NCI-H446 treated with DMSO at 0.1 percent for 48 hours (cell line): ENCODE data around the gene RUNX1.

Experiments
- DNase-seq: peaks from one replicate; lab custom pipeline; 2025; lab: John Stamatoyannopoulos, UW

Gene RUNX1

DNA sequence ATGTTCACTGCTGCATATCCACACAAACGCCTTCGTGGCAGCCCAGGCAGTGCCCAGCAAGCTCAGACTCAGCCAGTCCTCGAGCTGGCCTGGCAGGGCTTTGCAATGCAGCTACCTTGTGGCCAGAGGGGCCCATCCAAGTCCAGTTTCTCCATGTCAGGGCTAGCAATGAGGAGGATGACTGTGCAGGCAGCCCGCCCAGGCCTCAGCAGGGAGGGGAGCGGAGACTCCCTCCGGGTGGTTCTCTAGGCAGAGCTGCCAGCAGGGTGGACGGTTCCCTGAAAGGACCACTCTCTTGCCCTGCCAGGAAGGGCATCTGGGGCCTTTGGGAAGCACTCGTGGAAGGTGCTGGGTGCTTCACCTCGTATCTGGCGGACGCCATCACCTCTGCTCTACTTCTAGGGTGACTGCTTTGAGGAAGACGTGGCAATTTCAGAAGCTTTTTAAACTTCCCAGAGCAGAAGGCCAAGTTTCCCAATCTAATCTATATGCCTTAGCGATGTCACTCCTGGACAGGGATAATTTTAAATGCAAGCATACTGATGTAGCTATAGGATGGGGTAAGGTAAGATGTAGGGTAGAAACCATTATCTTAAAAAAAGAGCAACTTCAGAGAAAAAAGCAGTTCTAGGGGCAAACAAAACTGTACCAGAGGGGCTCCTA, 56.2 kb downstream of the RUNX1 start:
- no peak for DNase-seq

DNA sequence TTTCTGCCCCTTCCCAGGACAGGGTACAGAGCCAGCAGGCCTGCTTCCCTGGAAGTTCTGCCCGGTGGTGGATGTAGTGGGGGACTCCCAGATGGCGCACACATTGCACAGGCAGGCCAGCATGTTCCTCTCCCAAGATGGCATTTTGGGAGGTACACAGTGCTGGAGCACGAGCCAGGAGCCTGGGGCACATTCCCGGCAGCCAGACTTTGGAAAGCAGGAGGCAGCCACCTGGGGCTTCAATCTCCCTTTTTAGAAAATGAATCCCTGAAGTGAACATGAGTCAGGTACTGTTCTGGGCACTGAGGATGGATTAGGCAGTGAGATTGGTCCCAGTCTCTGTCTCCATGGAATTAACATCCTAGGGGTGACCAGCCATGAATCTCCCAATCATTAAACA, 56.9 kb downstream of the RUNX1 start:
- DNase-seq, result no peak

DNA sequence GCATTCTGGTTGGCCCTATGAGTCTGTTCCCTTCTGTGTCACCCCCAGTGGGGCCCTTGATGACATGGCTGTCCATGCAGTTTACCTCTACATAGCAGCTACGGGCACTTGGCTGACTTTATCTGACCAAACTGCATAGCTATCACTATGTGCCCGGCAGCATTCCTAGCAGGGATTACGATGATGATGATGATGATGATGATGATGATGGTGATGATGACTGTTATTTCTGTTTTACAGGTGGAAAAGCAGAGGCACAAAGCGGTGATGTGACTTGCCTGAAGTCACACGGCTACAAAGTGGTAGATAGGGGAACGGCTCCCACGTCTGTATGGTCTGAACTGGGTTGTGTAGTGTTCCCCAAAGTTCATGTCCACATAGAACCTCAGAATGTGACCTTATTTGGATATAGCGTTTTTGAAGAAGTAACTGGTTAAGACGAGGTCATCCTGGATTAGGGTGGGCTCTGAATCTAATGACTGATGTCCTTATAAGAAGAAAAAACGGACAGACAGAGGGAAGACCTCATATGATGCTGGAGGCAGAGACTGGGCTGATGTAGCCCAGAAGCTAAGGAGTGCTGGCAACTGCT, 57.6 kb downstream of the RUNX1 start:
- no peak for DNase-seq

DNA sequence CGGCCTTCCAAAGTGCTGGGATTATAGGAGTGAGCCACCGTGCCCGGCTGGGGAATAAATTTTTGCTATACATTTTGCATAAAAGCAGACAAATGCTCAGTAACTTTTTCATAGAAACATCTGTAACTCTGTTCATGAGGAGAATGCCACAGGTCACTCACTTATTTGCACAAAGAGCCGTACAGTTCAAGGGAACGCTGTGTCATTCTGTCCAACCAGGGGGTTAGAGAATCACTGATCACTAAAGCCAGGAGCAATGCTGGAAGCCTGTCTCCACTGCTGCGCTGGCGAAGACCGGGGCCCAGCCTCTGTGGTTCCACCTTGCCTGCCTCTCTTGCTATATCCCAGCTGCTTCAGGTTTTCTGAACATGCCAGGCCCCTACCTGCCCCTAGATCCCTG, 58.3 kb downstream of the RUNX1 start:
- no peak for DNase-seq

DNA sequence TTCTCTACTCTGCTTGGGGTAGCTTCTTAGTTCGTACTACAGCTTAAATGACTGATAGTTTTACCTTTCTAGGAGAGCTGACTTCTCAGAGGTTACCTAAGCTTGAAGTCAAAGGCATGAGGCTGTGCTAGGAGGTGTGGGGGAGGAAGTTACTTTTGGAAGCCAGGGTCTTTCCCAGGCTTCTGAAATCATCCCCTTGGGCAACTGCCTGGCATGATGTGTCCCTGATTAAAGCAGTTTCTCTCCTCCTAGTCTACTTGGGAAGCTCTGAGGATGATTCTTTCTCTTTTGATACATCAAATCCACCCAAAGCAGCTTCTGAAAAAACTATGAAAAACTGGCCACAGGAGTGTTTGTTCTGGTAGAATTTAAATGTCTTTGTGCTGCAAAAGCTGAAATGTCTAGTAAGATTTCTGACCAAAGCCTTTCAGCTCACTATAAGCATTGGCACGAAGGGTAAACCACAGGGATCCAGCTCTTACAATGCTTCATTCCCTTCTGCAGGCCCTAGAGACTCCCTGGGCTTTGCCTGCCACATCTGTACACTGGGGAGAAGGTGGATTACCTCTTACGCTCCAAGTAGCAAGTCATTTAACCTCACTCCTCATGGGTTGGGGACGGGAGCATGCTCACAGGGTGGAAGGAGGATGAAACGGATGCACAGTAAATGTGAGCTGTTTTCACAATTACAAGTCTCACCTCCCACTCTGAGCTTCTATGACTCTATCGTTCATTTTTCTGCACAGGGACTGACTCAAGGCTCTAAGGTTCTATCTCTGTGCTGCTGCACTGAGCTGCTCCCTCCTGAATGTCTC, 59.6 kb downstream of the RUNX1 start:
- no peak for DNase-seq

DNA sequence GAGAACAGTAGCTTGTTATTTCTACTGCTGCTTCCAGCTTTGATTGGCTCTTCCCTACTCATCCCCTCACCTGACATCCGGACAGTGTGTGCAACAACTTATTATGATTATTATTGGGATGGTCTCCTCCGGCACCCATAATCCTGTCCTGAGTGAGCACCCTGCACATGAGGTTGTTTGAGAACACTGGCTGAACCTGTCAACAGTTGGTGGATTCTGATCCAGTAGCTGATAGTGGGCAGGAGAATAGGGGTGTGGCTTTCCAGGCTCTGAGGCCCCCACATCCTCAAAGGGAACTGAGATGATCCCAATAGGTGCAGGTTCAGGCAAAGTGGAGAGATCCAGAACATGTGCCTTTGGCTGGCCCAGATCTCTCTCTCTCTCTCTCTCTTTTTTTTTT, 60.5 kb downstream of the RUNX1 start:
- no peak for DNase-seq

DNA sequence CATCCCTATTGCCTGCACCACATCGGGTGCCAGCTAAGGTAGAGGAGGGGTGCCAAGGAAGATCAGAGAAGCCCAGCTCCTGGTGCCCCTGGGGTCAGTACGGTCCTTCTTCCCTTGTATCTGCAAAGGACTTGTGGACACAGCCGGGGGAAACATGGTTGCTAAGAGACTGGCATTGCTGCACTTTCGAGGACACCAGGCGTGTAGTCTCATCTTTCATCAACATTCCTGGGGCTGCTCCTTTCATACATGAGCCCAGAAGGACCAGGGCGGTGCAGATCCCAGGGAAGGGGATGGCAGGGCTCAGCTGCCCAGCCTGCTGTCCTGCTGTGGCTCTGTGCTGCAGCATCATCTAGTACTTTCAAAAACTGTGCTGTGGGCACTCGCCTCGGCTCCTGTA, 61.0 kb downstream of the RUNX1 start:
- no peak for DNase-seq

DNA sequence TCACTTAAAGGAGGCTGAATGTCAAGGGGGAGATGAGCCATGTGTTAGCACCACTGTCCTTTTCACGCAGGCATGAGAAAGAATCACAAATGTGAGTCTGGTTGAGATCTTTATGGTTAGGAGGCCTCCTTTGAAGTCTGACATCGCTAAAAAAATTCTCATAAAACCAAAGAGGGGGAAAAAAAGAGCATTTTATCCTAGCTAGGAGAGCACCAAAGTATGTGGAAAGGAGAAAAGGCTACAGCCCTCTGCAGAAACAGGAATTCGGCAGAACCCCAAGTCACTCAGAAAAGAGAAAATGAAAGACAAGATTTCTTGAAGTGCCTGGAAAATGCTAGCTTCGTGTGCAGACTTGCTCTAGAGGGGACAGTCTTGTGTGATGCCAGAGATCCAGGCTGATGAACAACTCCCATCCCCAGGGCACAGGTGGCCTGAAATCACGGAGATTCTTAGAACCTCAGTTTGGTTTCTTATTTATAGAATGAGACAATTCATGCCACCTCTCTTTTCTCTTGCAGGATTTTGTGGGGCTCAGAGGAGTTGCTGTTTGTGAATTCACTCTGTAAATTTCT, 61.5 kb downstream of the RUNX1 start:
- DNase-seq, result no peak

DNA sequence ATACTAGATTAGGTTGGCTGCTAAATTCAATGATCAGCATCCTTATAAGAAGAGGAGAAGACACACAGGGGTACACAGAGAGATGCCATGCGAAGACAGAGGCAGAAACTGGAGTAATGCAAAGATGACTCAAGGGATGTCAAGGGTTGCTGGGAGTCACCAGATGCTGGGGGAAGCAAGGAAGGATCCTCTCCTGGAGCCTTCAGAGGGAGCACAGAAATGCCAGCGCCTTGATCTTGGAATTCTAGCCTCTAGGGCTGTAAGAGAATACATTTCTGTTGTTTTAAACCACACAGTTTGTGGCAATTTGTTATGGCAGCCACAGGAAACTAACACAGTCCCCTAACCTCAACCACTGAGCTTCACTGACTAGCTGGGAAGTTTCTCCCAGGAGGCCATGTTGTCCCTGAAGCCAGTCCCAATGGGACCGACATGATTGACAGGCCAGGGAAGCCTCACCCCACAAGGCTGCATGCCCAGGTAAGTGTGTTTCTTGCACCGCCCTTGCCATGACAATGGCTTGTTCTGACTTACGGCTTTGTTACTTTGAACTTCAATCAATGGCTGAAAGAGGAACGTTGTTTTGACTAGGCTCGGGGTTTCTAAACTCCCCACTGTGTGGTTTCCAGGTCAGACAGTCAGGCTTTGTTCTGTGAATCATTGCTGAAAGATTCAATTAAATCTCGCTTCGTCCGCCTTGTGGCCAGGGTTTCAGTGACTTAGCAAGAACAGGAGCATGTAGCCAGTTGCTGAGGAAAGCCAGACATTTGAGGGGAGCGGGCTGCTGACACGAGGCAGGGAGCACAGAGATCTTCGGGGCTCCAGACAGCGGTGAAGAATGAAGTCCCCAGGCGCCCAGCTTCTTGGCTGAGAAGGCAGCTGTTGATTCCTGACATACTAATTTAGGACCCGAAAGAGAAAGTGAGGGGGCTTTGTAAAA, 62.3 kb downstream of the RUNX1 start:
- no peak for DNase-seq

DNA sequence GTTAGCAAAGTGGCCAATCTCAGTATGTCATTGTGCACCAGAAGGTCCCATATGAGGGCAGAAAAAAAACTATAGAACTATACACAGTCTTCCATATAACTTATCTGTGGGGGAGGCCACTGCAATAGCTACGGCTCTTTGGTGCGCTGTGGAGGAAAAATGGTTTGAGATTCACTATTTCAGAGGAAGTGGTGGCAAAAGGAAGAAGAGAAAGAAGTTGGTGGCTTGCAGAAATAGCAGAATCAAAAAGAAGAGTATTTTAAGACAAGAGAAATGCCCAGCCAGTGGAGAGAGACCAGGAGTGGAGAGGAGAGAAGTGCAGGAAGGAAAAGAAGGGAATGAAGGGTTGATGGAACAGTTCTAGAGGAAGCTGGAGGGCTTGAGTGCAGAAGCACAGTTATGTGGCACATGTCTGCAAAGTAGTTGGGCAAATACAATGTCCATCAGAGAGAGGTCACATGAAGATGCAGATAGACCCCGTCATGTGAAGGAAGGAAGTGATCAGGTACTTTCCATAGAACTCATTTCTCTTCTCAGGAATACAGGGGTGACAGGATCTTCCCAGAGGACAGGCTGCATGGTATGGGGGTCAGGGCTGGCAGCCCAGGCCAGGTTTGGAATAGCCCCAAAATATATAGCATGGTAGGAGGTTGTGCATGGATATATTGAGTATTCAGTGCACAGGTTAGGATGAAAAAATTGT, 64.6 kb downstream of the RUNX1 start:
- DNase-seq, result no peak

DNA sequence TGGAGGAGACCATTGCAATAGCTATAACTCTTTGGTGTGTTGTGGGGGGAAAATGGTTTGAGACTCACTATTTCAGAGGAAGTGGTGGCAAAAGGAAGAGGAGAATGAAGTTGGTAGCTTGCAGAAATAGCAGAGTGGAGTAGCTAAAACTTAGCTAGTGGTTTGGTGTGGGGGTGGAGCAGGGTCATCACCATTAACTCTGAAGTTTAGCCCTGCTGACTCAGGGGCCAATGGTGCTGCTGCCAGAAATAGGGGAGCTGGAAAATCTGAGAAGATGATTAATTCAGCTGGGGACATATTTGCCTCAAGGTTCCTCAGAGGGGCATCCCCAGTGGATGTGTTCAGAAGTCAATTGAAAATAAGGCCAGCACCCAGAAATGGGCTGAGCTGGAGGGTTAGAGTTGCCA, 65.4 kb downstream of the RUNX1 start:
- DNase-seq, result no peak

DNA sequence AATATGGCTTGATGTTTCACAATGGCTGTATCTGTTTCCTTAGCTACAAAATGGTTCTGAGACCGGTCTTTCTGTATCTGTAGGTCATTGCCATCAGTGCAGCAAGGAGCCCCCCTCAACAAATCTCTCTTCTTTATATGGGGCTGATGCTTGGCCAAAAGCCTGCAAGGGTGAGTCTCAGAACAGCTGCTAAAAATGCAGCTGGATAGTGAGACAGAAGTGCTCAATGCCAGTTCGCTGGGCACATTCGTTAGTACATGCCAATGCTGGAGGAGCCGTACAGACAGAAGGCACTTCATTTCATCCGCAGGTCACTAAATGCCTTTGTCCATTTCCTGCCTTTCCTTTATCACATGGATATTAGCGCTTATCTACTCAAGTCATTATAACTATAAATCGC, 67.3 kb downstream of the RUNX1 start:
- DNase-seq, result no peak

DNA sequence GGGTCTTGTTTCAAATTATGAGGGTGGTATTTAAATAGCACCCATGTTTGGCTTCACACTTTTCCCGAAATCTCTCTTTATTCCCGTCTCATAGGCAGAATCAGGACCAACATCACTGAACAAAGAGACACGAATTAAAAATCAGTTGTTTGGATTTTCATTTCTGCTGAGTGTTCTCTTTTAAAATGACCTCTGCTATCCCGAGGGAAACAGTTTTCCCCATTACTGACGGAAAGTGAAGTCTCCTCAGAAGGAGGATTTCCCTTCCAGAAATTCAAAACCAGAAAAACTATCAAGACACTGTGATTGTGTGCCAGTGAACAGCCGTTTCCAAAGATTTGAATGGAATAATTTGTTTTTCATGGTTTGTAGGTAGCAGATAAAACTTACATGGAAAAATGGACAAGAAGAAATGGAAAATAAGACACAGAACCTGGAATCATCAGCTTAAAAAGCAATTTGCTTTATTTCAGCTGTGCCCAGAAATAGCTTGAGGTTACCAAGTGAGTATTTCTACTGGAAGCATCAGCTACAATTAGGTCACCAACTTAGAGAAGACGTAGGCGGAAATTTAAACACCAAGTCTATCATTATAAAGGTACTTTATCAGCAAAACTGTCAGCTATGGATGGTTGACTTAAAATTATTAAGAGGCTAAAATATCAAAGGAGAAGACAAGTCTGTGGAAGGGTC, 68.5 kb downstream of the RUNX1 start:
- no peak for DNase-seq

DNA sequence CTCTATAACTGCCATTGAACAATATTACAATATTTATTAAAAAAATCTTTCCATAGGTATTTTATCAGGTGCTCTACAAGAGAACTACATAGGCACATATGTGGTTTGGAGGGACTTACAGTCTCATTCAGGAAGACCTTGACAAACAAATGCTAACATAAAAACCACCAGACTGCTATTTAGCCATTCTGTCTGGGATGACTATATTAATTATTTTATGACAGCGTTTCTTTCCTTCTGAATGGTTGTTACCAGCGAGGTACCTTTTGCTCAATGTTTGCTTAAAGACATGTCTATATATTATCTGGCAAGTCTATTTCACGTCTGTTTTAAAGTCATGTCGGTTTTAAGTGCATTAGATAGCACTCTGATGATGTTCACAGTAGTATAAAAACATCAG, 69.7 kb downstream of the RUNX1 start:
- no peak for DNase-seq

DNA sequence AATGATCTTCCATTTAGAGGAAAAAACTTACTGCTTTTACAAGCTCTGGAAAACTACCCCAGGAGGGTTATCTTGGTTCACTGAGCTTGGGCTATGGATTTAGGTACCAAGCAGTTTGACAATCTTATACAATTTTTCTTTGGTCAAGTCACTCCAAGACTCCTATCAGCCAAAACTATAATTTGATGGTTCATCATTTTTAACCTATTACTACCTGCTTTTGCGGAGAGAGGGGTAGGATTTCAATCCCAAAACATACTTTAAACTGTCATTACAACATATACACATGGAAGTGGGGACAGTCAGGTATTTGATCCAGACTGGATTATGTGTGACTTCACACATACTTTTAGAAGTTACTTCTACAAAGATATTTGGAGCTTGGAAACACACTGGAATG, 71.8 kb downstream of the RUNX1 start:
- no peak for DNase-seq

DNA sequence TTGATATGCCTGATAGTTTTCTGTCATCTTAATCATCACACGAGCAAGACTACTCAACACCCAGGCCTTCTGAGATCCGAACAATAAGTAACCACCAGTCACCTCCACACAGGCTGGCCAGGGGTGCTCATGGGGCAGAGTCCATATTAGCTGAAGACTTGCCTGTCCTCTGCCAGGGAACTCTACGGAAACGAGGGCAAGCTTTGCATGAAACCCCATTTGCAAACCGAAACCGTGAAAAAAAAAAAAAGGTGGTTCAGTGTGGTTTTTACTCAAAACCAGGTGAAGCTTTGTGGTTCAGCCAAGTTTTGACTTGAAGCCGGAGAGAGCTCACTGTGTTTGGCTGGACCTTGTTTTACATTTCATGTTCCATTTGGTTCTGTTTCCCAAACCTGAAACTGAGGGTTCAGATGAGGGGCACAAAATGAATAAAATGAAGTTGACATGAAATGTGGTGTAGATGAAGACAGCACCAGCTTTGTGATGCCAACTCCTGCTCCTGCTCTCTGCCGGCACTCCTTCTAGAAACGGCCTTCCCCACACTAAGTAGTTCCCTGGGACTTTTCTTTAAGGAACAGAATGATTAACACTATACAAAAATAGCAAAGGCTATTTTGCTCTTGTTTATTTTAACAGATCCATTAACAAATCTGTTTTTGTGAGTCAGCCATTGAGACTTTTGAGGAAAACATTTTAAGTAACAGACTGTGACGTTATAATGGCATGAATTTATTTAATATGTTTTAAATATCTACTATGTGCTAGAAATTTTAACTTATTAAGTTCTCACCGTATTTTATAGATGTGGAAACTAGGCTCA, 74.7 kb downstream of the RUNX1 start:
- DNase-seq, result no peak

DNA sequence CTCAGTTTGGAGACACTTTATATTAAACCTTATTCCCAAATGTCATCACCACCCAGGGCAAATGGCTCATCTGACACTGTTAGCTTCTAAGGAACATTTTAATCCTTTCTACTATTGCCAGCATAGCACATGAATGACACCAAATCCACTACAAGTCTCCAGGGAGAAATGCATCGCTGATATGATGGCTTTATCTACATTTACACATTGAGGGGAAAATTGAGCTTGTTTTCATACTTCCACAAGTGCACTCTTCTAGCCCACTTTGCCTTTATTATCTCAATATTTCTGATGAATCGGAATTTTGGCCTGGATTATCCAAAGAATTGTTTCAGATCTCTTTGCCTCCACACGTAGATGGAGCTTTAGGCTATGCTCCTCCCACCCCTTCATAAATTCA, 75.4 kb downstream of the RUNX1 start:
- no peak for DNase-seq

DNA sequence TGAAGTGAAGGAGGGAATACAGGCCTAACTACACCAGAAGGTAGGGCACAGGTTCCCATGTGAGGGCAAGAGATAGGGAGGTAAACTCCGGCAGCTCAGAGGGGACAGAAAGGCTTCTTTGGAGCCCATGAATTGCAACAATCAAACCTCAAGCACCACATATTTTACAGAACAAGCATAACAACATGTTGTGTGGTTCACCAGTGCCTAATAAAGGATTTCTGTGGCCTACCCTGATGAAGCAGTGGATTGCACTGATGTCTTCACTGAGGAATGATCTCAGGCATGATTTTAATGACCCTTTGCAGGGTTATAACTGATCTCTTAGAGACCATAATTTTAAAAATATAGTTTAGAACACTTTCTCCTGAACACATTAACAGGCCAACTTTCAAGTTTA, 77.4 kb downstream of the RUNX1 start:
- DNase-seq, result no peak

DNA sequence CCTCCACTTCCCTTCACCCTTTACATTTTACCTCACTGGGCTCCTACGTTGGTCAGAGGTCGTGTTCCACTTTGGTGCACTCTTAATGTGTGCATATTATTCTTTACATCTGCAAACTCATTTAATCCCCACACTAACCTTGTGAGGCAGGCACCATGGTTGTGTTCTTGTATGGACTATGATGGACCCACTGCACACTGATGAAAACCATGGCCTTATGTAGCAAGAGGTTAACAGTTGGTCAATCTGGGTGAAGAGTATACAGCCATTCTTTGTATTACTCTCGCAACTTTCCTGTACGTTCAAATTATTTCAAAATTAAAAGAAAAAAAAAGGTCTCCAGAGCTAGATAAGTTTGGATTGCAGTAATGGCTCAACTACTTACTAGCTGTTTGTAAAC, 78.5 kb downstream of the RUNX1 start:
- no peak for DNase-seq

DNA sequence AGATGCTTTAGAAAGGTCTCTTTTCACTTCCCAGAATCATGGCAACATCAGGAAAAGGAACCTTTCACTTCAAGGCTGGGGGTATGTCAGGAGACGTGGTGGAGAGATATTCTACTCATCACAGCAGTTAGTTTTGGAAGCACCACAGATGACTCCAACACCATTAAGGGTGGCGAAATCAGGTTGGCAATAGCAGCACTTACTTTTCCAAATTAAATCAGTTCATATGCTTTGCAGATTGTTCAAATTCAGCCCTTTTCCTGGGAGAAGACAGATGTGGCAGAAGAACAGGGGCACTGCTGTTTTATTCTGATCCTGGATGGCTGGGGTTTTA, 79.0 kb downstream of the RUNX1 start:
- no peak for DNase-seq
